GM12865 (cell line): ENCODE measurements around the gene UGT1A9.
A peak's percentile ranks its signal among the peaks of the same experiment; 100 is the strongest.

Experiments used
- DNase-seq: peaks from one replicate; pipeline ENCODE4 v3.0.0; 2010; ENCODE audit warnings: low read depth
- H3K4me3 ChIP-seq: 2 replicates; pipeline ENCODE4 v1.5.1; 2011; ENCODE audit warnings: mild to moderate bottlenecking, low read depth, low read length, control low read depth
- TF ChIP-seq, protein P1 (sequence below): IDR thresholded peaks from 2 replicates; pipeline ENCODE4 v1.5.1; 2011; ENCODE audit warnings: low read length, control low read depth, low read depth, inconsistent platforms; ENCODE audit not compliant: insufficient read depth; ENCODE audit errors: missing control alignments

UGT1A9 gene

DNA sequence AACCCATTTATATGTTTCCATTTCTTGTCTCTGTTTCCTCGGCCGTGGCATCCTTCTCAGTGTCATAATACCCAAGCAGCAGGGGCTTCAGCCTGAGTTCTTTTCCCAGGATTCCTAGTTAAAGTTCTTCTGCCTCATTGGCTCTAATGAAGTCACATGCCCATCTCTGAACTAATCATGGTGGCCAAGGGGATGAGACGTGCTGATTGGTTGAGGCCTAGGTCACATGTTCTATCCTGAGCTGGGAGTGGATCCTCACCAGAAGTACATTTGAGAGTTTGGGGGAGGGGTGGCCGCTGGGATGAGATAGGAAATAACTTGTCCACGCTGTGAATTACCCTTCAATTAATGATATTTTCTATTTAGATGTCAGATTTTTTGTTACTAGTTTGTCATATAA lies 37.2 kb downstream of the UGT1A9 start:
- H3K4me3 ChIP-seq: no peak overlapping the region
- TF ChIP-seq, protein P1, sequence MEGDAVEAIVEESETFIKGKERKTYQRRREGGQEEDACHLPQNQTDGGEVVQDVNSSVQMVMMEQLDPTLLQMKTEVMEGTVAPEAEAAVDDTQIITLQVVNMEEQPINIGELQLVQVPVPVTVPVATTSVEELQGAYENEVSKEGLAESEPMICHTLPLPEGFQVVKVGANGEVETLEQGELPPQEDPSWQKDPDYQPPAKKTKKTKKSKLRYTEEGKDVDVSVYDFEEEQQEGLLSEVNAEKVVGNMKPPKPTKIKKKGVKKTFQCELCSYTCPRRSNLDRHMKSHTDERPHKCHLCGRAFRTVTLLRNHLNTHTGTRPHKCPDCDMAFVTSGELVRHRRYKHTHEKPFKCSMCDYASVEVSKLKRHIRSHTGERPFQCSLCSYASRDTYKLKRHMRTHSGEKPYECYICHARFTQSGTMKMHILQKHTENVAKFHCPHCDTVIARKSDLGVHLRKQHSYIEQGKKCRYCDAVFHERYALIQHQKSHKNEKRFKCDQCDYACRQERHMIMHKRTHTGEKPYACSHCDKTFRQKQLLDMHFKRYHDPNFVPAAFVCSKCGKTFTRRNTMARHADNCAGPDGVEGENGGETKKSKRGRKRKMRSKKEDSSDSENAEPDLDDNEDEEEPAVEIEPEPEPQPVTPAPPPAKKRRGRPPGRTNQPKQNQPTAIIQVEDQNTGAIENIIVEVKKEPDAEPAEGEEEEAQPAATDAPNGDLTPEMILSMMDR: no peak
- DNase-seq: no peak

- H3K4me3 ChIP-seq: no peak overlapping the region
- TF ChIP-seq, protein P1: peak; percentile 93
- peak; percentile 68 for DNase-seq
Observed at GRCh38 chr2:233711312-233712008, 39.8 kb downstream of the UGT1A9 start.

GRCh38 chr2:233712611-233713261 lies 41.0 kb downstream of the UGT1A9 start, which contains the start of gene UGT1A5:
Gene UGT1A5 (plus strand): TSS chr2:233712907. CDS start chr2:233712992, 85 bp downstream.
- TF ChIP-seq, protein P1: no peak

GRCh38 chr2:233713262-233713615 lies 41.5 kb downstream of the UGT1A9 start:
- no peak for DNase-seq
- TF ChIP-seq, protein P1: no peak
- no peak overlapping the region for H3K4me3 ChIP-seq

More at GRCh38 chr2:233712611-233713261, 41.0 kb downstream of the UGT1A9 start, which contains the start of gene UGT1A5:
- no peak for DNase-seq
- H3K4me3 ChIP-seq: no peak within 1 kb of the TSS

GRCh38 chr2:233714121-233714520 lies 42.4 kb downstream of the UGT1A9 start:
- TF ChIP-seq, protein P1: no peak
- DNase-seq: no peak
- H3K4me3 ChIP-seq: no peak overlapping the region

DNA sequence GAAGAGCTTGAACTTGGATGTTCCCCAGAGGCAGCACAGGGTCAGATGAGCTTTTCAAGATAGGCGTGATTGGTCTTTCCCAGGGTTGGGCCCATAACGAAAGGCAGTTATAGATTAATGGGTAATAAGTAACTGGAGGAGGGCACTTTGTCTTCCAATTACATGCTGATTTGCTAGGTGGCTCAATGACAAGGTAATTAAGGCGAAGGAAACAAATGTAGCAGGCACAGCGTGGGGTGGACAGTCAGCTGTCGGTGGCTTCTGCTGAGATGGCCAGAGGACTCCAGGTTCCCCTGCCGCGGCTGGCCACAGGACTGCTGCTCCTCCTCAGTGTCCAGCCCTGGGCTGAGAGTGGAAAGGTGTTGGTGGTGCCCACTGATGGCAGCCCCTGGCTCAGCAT lies 46.9 kb downstream of the UGT1A9 start, which contains the start of gene UGT1A4:
Gene UGT1A4, plus strand, starts transcription at position 185 of the 400 bp plus-strand sequence. Its CDS starts 85 bp downstream, at position 270.
- TF ChIP-seq, protein P1: no peak
- no peak within 1 kb of the TSS for H3K4me3 ChIP-seq
- DNase-seq: no peak
